Measurements from ENCODE around the gene CIAO3. TPM values are rescaled to one million over a fixed set of nuclear protein-coding genes. Genes with fewer than 3 reads are reported as not detected.

The CIAO3 gene
- total RNA-seq, 2 donors from 2014 or later: 23.3 to 25.5 TPM

DNA sequence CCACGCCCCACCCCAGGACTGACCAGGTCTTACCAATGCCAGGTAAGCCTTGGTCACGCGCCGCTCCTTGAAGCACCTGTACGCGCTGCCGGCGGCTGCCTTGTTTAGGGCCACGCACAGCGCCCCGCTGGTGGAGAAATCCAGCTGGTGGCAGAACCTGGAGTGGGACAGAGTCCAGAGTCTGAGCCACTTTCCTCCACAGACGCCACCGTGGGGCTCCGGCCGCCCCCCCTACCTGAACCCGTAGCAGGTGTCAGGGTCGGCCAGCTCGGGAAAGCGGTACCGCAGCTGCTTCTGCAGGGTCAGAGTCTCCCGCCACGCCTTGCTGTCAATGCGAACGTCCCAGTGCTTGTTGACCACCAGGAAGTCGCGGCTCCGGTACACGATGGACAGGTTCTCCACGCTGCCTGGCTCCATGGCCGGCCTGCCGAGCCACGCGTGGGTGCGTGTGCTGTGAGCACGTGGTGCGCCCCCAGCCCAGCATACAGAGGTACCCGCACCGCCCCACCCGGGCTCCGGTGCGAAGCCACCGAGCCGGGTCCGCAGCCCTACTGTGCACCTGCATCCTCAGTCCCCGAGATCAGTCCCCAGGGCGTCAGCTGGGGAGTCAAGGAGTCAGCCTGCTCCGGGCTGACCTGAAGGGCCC lies 46.6 kb upstream of the CIAO3 start:
- H3K4me1 ChIP-seq: peaks cover 0 to 28% of the 10 kb centered on the region in 2 donors
- H3K27me3 ChIP-seq: no peaks in the 10 kb centered on the region
- H3K27ac ChIP-seq: peak overlapping the region; percentile 58 to 69
- no peaks in the 10 kb centered on the region for H3K9me3 ChIP-seq
- H3K36me3 ChIP-seq: peaks cover 7% of the 10 kb centered on the region
- no peak for TF ChIP-seq CTCF (IDR thresholded peaks at IDR 0.05)
- no peak for DNase-seq (ENCODE audit: low spot score)
- H3K4me3 ChIP-seq: peak overlapping the region; percentile 91 to 99

DNA sequence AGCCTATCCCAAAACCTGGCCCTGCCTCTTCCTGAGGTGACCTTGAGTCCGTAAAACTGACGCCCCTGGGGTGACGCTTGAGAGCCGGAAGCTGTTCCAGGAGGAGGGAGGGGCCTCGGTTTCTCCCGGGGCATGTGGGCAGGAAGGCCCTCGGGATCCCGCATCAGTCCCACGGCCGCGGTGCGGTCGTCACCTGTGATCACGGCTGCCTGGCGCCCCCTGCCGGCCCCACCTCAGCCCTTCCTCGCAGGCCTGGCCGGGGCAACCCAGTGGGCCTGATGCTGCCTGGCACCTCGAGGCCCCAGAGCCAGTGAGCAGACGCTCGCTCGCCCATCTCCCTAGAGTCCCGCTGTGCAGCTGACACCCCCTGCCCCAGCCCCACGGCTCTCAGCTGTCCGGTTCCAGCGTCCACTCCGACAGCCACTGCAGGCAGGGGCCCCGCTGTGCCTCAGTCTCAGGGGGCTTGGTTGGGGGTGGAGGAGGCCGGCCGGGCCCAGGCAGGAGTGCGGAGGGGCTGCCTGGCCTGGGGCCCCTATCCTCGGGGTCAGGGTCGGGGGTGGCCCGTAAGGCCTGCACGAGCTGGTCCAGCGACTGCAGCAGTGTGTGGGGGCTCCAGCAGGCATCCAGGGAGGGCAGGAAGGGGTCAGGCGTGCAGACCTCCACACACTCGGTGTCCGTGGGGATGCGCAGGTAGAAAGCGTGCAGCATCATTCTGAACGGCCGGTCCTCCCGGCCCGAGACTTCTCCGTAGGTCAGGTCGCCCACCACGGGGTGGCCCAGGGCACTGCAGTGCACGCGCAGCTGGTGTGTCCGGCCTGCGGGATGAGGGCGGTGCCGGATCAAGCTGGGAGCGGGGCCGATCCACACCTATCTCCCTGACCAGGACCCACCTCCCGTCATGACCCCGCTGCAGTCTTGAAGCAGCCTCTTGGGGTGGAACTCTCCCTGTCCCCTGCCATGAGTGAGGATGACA lies 45.1 kb upstream of the CIAO3 start:
- H3K27ac ChIP-seq: no peak overlapping the region
- DNase-seq (ENCODE audit: low spot score): peak; percentile 63
- no peaks in the 10 kb centered on the region for H3K27me3 ChIP-seq
- peaks cover 0 to 28% of the 10 kb centered on the region in 2 donors for H3K4me1 ChIP-seq
- peaks cover 7% of the 10 kb centered on the region for H3K36me3 ChIP-seq
- peak; percentile 62 to 79 for TF ChIP-seq CTCF (IDR thresholded peaks at IDR 0.05)
- H3K9me3 ChIP-seq: no peaks in the 10 kb centered on the region
- H3K4me3 ChIP-seq: no peak overlapping the region

DNA sequence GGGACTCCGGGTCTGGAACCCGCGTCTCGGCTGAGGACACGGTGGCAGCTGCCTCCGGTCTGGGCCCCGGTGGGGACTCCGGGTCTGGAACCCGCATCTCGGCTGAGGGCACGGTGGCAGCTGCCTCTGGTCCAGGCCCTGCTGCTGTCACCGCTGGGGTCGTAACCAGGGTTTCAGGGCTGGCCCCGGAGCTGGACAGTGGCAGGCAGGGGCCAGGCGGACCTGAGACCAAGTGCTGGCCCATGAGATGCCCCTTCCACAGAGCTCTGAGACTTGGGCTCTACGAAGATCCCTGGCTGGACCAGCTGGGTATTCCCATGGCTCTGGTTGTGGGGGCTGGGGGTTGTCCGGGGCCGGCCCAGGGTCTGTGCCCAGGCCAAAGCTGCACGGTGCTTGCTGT lies 43.6 kb upstream of the CIAO3 start:
- Histone ChIP-seq H3K9me3 (no peaks in the 10 kb centered on the region), H3K36me3 (peaks cover 7% of the 10 kb centered on the region), H3K4me3 (no peak overlapping the region), H3K4me1 (peaks cover 0 to 28% of the 10 kb centered on the region in 2 donors), H3K27ac (no peak overlapping the region), H3K27me3 (no peaks in the 10 kb centered on the region)
- no peak for TF ChIP-seq CTCF (IDR thresholded peaks at IDR 0.05)
- DNase-seq (ENCODE audit: low spot score): no peak

DNA sequence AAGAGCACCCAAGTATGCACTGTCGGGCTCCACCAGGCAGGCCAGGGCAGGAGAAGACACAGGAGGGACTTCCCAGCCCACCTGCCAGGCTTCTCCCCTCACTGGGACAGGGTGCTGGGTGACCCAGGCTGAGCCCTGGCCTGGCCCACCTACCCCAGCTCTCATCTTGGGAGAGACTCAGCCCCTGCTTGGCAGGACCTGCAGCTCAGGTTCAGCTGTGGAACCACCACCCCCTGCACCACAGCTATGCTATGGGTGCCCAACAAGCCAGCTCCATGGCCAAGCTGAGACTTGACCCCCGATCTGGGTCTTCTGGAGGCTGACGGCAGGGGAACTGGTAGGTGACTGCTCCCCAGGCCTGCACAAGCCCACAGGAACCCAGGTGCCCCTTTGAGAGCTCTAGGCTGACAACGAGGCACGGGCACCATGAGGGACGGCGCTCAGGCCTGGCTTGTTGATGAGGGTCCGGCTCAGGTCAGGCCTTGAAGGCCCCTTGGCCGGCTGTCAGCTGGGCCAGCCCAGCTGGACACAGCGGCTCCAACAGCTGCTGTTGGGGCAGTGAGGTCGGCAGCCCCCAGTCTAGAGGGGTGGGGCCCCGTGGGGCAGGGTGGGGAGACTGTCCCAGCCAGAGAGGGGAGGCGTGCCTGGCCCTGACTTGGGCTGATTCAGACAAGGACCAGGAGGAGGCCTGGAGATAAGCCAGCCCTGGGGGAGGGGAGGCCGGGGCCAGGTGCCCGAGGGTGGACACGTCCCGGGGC lies 42.8 kb upstream of the CIAO3 start:
- peaks cover 7% of the 10 kb centered on the region for H3K36me3 ChIP-seq
- peaks cover 0 to 20% of the 10 kb centered on the region in 2 donors for H3K4me1 ChIP-seq
- TF ChIP-seq CTCF (IDR thresholded peaks at IDR 0.05): no peak
- no peak overlapping the region for H3K4me3 ChIP-seq
- no peak overlapping the region for H3K27ac ChIP-seq
- no peaks in the 10 kb centered on the region for H3K9me3 ChIP-seq
- no peak for DNase-seq (ENCODE audit: low spot score)
- H3K27me3 ChIP-seq: no peaks in the 10 kb centered on the region

DNA sequence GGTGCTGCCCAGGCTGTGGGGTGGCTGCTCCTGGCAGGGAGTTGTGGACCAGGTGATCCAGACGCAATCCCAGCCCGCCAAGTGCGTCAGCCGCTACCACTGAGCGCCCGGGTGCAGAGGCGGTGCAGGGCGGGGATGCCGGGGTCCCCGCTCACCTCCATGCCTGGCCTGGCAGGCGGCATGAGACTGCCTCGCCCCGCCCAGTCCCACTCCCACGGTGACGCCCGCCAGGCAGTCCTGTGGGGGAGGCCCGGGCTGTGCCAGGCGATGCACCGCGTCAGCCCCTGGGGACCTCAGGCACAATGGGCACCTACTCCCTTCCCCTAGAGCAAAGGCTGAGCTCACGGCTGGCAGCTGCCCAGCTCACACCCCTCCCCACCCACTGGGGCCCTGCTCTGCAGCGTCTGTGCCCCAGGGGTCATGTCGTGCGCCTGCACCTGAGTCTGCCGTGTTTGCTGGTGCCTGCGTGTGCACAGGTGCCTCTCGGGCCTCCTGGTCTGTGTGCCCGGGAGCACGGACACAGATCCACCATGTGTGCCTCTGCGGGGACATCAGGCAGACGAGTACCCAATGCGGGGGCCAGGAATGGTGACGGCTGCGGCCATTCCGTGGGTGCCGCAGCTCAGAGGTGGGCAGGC lies 42.1 kb upstream of the CIAO3 start:
- Histone ChIP-seq H3K4me3 (no peak overlapping the region), H3K27me3 (no peaks in the 10 kb centered on the region), H3K9me3 (no peaks in the 10 kb centered on the region), H3K27ac (no peak overlapping the region), H3K36me3 (peaks cover 7% of the 10 kb centered on the region), H3K4me1 (peaks cover 0 to 20% of the 10 kb centered on the region in 2 donors)
- TF ChIP-seq CTCF (IDR thresholded peaks at IDR 0.05): no peak
- no peak for DNase-seq (ENCODE audit: low spot score)
